8988T (cell line): ENCODE data around the gene HLCS.
A peak's percentile ranks its signal among the peaks of the same experiment; 100 is the strongest.
"Not testable (repeated sequence)": the region's sequence is repeated elsewhere in the genome, so short reads cannot be mapped to it uniquely, and the experiment has no call there.

ENCODE experiments used
- DNase-seq: peaks from one replicate; pipeline ENCODE4 v3.0.0; 2011

Gene HLCS

DNA sequence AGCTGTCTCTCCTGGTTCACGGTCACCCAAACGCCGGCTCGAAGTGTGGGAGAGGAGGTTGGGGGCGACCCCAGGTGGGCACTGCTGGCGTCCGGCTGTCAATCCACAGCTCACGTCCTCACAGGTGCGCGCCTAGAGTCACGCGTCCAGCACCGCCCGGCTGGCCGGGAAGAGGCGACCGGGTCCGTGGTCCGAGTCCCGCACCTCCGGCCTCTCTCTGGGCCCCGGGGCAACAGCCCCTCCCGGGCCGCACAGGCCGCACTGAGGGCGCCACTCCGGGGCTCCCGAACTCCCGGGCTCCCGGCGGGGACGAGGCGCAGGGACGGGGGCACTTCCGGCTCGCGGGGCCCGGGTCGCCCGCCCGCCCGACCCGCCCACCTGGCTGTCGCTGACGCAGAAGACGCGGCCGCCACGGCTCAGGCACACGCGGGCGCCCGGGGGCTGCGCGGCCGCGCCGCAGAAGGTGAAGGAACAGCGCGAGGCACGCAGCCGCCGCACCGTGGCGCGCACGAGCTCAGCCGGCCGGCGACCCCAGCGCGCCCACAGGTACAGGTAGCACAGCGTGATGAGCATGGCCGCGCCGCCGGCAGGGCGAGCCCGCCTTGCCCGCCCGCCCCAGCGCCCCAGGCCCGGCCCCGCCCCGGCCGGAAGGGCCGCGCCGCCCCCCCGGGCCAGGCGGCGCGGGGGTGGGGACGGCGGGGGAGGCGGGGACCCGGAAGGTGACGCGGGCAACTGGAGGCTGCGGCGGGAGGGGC, at the start of gene HLCS:
Gene HLCS (minus strand): TSS at position 604 of the 755 bp plus-strand sequence. CDS start 31 bp downstream, at position 573.
- peak; percentile 40 for DNase-seq

DNA sequence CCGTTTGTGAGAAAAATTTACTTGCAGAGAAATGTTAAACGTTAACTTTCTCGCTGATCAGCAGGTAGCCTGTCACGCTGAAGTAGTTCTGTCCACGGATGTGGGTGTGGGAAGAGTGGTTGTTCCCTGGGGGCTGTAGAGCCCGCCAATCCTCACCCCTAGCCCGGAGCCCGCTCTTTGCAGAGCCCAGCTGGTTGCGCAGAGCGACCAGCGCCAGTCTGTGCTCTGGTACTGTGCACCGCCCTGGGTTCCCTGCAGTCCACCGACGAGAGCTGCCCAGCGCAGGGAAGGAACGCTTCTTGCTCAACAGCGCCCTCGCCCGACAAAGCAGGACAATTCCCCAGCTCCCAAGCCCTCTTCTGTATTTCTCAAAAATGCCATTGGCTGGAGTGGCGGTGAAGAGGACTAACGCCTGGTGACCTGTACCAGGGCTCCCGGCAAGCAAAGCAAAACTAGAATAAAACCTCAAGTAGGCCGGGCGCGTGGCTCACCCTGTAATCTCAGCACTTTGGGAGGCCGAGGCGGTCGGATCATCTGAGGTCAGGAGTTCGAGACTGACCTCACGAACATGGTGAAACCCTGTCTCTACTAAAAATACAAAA, 43.4 kb upstream of the HLCS start:
- DNase-seq = peak; percentile 81

DNA sequence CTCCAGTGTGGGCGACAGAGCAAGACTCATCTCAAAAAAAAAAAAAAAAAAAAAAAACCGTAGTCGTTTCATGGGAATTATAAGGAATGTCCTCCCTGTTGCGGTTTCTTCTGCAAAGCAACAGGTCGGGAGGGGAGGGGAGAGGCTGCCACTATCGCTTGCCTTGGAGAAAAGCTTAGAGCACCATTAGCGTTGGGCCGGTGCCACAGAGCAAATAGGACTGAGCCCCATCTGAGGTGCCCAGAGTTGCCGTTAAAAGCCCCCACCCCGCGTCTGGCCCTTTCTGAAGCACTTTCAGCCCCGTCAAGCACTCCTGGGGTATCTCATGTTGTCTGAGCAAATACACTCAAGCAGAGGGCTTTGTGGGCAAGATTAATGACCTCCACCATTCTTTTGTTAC, 42.3 kb upstream of the HLCS start:
- no peak for DNase-seq

GRCh38 chr21:37006486-37007291, 40.2 kb upstream of the HLCS start, which contains the start of gene RIPPLY3:
Gene RIPPLY3 (plus strand): TSS chr21:37006702. CDS start chr21:37006773, 71 bp downstream.
- no peak for DNase-seq

GRCh38 chr21:37005548-37006485, 39.3 kb upstream of the HLCS start:
- DNase-seq = no peak

GRCh38 chr21:37003917-37004316, 37.4 kb upstream of the HLCS start:
- DNase-seq = not testable (repeated sequence)

DNA sequence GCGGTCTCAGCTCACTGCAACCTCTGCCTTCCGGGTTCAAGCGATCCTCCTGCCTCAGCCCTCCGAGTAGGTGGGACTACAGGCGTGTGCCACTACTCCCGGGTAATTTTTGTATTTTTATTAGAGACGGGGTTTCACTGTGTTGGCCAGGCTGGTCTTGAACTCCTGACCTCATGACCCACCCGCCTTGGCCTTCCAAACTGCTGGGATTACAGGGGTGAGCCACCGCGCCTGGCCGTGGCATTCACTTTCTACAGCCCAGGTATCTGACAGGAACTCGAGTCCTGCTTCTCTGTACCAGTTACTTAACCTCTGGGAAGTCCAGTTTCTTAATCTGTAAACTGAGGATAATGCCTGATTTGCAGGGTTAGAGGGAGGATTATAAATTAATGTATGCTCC, 36.4 kb upstream of the HLCS start:
- DNase-seq = not testable (repeated sequence)

DNA sequence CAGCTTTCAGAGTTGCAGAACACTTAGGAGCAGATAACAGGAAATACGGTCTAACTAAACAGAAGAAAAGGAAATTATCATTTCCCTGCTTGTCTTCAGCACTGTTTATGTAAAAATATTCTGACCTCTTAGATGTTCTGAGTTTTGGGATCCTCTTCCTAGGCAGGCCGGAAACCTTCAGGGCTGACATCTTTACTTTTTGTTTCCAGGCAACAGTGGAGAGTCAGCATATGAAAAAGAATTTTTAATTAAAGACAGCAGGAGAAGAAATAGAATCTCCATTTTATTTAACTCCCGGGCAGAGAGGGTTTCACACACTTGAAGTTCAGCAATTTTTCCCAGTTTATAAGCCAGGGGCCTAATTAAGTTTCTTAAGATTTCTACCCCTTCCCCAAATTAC, 35.0 kb upstream of the HLCS start:
- DNase-seq = no peak

- DNase-seq = no peak
Measured at GRCh38 chr21:37000381-37000780, 33.9 kb upstream of the HLCS start.

GRCh38 chr21:36999131-36999898, 32.8 kb upstream of the HLCS start:
- DNase-seq = no peak

DNA sequence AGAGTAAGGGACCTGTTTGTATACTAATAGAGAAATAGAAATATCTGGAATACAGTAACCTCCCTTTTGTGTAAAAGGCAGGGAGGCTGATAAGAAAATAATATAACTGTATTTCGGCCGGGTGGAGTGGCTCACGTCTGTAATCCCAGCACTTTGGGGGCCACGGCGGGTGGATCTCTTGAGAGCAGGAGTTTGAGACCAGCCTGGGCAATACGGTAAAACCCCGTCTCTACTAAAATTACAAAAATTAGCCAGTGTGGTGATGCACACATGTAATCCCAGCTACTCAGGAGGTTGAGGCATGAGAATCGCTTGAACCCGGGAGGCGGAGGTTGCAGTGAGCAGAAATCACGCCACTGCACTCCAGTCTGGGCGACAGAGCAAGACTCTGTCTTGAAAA, 28.8 kb upstream of the HLCS start:
- not testable (repeated sequence) for DNase-seq

DNA sequence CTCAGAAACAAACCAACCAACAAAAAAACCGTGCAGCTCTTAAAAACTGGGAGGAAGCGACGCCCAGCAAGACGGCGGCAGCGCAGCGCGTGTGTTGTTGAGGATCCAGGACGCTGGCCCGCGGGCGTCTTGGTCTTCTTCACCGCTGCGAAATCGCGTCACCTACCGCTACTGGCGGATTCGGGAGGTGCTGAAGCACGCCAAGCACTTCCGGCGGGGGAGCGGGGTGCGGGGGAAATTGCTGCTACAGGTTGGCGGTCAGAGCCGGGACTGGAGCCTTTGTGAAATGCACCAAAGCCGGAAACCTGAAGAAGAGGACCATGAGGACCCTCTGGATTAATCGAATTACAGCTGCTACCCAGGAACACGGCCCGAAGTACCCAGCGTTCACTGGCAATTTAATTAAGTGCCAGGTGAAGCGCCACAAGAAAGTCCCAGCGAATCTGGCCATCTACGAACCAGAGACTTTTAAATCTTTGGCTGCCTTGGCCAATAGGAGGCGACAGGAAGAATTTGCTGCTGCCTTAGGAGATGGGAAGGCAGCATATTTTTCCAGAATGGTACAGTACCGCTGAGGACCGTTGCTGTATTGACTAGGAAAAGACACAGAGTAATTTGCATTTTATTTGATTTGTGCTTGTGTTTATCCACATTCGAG, 28.2 kb upstream of the HLCS start:
- no peak for DNase-seq

DNA sequence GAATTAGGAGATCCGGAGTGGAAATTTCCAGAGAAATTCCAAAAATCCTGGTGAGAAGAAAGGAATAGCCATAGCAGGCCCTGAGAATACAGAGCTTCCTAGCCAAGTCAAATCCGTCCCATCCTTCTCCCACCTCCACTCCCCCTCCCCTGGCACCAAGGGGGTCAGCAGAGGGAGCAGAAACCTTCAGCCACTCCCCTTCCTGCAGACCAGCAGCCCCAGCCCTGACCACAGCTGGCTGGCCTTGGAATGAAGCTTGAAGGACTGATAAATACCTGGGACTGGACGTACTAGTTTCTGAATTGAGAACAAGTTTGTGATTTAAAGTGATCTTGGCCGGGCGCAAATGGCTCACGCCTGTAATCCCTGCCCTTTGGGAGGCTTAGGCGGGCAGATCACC, 26.2 kb upstream of the HLCS start:
- no peak for DNase-seq

DNA sequence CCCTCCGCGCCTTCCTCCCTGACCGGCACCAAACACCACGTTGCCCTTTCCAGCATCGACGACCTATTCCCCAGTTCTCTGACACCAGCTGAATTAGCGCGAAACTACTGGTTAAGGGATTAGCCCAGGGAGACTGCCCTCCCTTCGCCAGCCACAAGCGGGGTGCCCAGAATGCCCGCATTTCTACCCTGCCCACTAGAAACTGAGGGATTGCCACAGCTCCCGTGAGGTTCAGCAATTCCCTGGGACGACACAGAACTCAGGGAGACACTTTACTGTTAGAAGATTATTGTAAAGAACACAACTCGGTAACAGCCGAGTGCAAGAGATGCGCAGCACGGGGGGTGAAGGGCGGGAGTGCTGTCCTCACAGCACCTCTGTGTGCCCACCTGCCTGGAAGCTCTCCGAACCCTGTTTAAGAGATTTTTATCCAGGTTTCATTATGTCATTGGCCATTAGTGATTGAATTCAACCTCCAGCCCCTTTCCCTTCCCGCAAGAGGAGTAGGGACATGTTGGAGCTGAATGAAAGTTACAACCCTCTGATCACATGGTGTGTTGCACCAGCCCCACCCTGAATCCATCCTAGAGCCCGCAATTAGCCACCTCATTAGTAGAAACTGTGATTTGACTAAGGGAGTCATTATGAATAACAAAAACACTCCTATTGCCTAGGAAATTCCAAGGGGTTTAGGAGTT, 24.2 kb upstream of the HLCS start:
- DNase-seq = no peak

DNA sequence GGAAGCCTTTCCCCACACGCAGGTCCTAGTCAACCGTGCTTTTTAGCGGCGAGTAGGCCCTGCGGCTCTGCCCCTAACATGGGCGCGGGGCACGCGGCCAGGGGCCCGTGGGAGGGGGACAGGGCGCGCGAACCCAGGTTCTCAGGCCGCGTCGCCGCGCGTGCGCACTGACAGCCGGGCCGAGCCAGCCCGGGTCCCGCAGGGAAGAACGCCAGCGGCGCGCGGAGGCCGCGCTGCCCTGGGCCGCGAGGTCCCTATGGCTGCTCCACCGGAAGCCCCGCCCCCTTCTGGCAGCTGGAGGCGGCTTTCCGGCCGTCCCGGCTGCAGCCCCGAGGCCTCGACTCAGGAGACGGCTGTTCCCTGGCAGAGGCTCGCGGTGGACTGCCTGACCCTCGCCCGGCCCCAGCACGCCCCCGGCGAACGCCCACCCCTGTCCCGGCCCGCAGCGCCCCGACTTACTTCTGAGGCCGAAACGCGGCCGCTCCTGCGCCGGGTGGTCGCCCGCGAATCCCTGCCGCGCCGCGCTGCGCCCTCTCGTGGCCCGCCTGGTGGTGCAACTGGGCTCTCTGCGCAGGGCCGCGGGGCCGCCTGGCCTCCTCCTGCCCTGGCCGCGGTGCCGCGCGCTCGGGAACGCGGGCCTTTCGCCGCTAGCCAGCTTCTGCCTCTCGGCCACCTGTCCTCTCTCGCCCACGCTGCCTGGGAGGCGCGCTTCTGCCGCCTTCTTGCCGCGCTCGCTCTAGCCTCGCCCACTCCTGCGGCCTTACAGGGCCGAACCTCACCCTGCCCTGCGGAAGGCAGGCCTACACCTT, 23.4 kb upstream of the HLCS start:
- DNase-seq = peak; percentile 87

DNA sequence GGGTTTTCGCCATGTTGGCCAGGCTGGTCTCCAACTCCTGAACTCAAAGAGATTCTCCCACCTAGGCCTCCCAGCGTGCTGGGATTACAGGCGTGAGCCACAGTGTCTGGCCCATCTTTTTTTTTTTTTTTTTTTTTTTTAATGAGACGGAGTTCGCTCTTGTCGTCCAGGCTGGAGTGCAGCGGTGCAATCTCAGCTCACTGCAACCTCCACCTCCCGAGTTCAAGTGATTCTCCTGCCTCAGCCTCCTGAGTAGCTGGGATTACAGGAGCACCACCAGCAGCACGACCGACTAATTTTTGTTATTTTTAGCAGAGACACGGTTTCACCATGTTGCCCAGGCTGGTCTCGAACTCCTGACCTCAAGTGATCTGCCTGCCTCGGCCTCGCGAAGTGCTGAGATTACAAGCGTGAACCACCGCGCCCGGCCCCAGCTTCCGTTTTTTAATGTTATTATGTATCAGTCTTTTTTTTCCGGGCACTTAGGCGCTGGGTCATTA, 22.8 kb upstream of the HLCS start:
- not testable (repeated sequence) for DNase-seq

DNA sequence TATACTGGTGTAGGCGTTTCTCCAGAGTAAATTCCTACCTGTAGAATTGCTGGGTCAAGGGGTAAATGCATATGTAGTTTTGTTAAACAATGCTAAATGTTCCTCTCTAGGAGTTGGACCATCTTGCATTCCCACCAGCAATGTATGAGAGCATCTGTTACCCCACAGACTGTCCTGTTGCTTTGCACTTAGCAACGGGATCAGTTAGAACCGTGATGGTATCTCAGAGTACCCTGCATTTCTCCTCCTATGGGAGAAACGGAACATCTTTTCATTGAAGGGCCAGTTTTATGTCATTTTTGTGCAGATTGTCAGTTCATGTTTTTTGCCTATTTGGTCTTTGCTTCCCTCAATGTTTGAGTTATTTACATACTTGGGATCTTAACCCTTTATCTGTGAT, 22.1 kb upstream of the HLCS start:
- no peak for DNase-seq

- no peak for DNase-seq
Measured at GRCh38 chr21:36987845-36988244, 21.4 kb upstream of the HLCS start.
